ENCODE data around the gene TAF13. TPM values are rescaled to one million over a fixed set of nuclear protein-coding genes. Genes with fewer than 3 reads are reported as not detected.

Gene TAF13
- total RNA-seq, 1 donor from 2014 or later = 143 TPM

DNA sequence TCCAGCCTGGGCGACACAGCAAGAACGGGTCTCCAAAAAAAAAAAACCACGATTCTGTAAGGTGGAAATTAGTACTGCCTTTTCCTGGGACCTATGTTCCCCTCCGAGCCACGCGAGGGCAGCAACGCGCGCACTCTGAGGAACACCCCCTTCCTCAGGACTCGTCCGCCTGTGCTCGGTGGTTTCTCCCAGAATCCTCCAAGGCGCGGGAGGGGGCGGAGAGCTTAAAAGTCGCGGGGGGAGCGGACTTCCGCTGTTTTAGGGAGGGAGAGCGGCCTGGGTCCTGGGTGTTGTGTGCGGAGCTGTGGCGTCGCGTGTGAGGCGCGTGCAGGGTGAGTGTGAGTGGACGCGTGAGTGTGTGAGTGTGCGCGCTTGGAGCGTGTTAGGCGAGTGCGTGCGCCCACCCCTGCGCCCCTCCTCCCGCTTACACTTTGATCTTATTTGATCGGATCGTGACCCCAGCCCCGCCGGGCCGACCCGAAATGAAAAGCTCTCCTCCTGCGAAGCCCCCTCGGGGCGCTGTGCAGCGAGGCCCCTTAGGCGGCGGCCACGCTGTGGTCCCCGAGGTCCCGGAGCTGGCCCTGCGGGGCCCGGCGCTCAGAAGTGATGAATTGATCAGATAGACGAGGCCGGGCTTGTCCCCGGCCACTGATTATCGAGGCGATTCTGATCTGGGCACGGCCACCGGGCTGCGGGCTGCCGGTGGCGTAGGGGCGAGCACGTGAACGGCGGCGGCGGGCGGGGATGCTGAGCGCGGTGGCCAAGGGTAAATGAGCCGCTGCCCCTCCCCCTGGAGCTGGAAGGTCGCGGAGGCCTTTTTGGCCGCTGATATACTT is 24.4 kb upstream of the TAF13 start:
- H3K4me1 ChIP-seq (ENCODE audit: insufficient read depth, low read length) = peaks cover 3% of the 10 kb centered on the region
- H2AFZ ChIP-seq (ENCODE audit: low read depth, low read length) = peak overlapping the region; percentile 91
- Mint-ChIP-seq H3K9me3 (ENCODE audit: unreplicated experiment) (no peaks in the 10 kb centered on the region), H3K27me3 (ENCODE audit: low read depth, unreplicated experiment) (no peaks in the 10 kb centered on the region), H3K4me3 (ENCODE audit: unreplicated experiment) (peak overlapping the region; percentile 99), H3K4me1 (ENCODE audit: low read depth, unreplicated experiment) (peaks cover 3% of the 10 kb centered on the region), H3K36me3 (ENCODE audit: low read depth, unreplicated experiment) (peaks cover 6% of the 10 kb centered on the region), H3K27ac (ENCODE audit: unreplicated experiment) (peak overlapping the region; percentile 99)
- H3K27ac ChIP-seq (ENCODE audit: low read depth, low read length) = peak overlapping the region; percentile 84
- FAIRE-seq (no peak), DNase-seq (ENCODE audit: low read depth) (peak; percentile 93)
- H3K4me2 ChIP-seq (ENCODE audit: low read length) = peak overlapping the region; percentile 98
- H3K36me3 ChIP-seq (ENCODE audit: insufficient read depth, low read length) = peaks cover 7% of the 10 kb centered on the region
- peak overlapping the region; percentile 82 for H3K4me3 ChIP-seq (ENCODE audit: insufficient read depth, low read depth, low read length)
- no peaks in the 10 kb centered on the region for H3K9me3 ChIP-seq (ENCODE audit: insufficient read depth, low read depth, low read length)
- TF ChIP-seq EZH2 (IDR thresholded peaks at IDR 0.05; ENCODE audit: insufficient read depth, low read length) = no peak
- TF ChIP-seq, protein P1, sequence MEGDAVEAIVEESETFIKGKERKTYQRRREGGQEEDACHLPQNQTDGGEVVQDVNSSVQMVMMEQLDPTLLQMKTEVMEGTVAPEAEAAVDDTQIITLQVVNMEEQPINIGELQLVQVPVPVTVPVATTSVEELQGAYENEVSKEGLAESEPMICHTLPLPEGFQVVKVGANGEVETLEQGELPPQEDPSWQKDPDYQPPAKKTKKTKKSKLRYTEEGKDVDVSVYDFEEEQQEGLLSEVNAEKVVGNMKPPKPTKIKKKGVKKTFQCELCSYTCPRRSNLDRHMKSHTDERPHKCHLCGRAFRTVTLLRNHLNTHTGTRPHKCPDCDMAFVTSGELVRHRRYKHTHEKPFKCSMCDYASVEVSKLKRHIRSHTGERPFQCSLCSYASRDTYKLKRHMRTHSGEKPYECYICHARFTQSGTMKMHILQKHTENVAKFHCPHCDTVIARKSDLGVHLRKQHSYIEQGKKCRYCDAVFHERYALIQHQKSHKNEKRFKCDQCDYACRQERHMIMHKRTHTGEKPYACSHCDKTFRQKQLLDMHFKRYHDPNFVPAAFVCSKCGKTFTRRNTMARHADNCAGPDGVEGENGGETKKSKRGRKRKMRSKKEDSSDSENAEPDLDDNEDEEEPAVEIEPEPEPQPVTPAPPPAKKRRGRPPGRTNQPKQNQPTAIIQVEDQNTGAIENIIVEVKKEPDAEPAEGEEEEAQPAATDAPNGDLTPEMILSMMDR (IDR thresholded peaks at IDR 0.05; ENCODE audit: insufficient read depth, low read depth, low read length) = peak; percentile 87
- H3K9ac ChIP-seq (ENCODE audit: low read length) = peak overlapping the region; percentile 94
- H3K27me3 ChIP-seq (ENCODE audit: insufficient read depth, low read length) = no peaks in the 10 kb centered on the region
- peaks cover 20% of the 10 kb centered on the region for H4K20me1 ChIP-seq (ENCODE audit: insufficient read depth, low read length)
- peaks cover 31% of the 10 kb centered on the region for H3K79me2 ChIP-seq (ENCODE audit: insufficient read depth, low read length)

DNA sequence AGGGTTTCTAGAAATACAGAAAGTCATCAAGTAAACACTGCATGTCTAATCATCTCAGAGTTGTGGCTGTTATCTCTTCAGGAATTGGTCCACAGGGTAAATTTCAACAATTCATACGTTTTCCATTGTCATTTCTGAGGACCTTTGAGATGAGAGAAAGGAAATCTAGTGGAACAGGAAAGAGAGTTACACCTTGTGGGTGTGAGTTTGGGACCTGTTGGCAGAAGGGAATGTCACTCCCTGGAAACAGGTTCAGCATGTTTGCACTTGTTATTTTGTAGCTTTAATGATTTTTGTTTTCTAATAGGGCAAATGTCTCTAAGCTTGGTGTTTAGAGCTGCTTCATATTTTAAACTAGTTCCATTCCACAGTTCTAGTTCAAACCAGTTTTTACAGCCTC is 20.3 kb upstream of the TAF13 start:
- no peaks in the 10 kb centered on the region for H3K9me3 ChIP-seq (ENCODE audit: insufficient read depth, low read depth, low read length)
- no peak overlapping the region for H3K27ac ChIP-seq (ENCODE audit: low read depth, low read length)
- Mint-ChIP-seq H3K36me3 (ENCODE audit: low read depth, unreplicated experiment) (peaks cover 7% of the 10 kb centered on the region), H3K4me1 (ENCODE audit: low read depth, unreplicated experiment) (peaks cover 8% of the 10 kb centered on the region), H3K9me3 (ENCODE audit: unreplicated experiment) (no peaks in the 10 kb centered on the region), H3K4me3 (ENCODE audit: unreplicated experiment) (no peak overlapping the region), H3K27me3 (ENCODE audit: low read depth, unreplicated experiment) (no peaks in the 10 kb centered on the region), H3K27ac (ENCODE audit: unreplicated experiment) (no peak overlapping the region)
- FAIRE-seq = no peak
- peaks cover 21% of the 10 kb centered on the region for H3K4me1 ChIP-seq (ENCODE audit: insufficient read depth, low read length)
- TF ChIP-seq, protein P1 (IDR thresholded peaks at IDR 0.05; ENCODE audit: insufficient read depth, low read depth, low read length) = no peak
- no peak for TF ChIP-seq EZH2 (IDR thresholded peaks at IDR 0.05; ENCODE audit: insufficient read depth, low read length)
- no peaks in the 10 kb centered on the region for H3K27me3 ChIP-seq (ENCODE audit: insufficient read depth, low read length)
- no peak overlapping the region for H2AFZ ChIP-seq (ENCODE audit: low read depth, low read length)
- peaks cover 58% of the 10 kb centered on the region for H3K79me2 ChIP-seq (ENCODE audit: insufficient read depth, low read length)
- H4K20me1 ChIP-seq (ENCODE audit: insufficient read depth, low read length) = peaks cover 7% of the 10 kb centered on the region
- no peak overlapping the region for H3K4me2 ChIP-seq (ENCODE audit: low read length)
- H3K36me3 ChIP-seq (ENCODE audit: insufficient read depth, low read length) = peaks cover 8% of the 10 kb centered on the region
- DNase-seq (ENCODE audit: low read depth) = no peak
- no peak overlapping the region for H3K9ac ChIP-seq (ENCODE audit: low read length)
- no peak overlapping the region for H3K4me3 ChIP-seq (ENCODE audit: insufficient read depth, low read depth, low read length)

DNA sequence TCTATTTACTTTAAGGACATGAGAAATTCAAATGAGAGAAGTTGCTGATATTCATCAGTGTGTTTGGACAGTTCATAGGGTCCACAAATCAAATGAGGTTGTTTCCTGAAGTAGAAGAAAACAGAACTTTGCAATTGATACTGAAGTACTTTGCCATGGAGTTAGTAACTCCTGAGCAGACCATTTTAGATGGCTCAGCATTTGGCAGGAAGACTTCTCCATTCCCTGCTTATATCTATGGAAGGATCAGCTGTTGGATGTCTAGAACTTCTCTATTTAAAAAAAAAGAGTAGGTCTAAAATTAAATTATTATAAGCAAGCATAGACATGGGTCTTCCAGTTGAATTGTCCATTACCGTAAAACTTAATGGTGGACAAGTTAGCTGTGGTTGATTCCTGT is 19.8 kb upstream of the TAF13 start:
- no peak for FAIRE-seq
- H3K27me3 ChIP-seq (ENCODE audit: insufficient read depth, low read length) = no peaks in the 10 kb centered on the region

More for the DNA sequence above, 19.8 kb upstream of the TAF13 start:
- no peaks in the 10 kb centered on the region for H3K9me3 Mint-ChIP-seq (ENCODE audit: unreplicated experiment)
- TF ChIP-seq, protein P1 (IDR thresholded peaks at IDR 0.05; ENCODE audit: insufficient read depth, low read depth, low read length) = no peak
- TF ChIP-seq EZH2 (IDR thresholded peaks at IDR 0.05; ENCODE audit: insufficient read depth, low read length) = no peak
- Histone ChIP-seq H3K36me3 (ENCODE audit: insufficient read depth, low read length) (peaks cover 8% of the 10 kb centered on the region), H3K9me3 (ENCODE audit: insufficient read depth, low read depth, low read length) (no peaks in the 10 kb centered on the region), H4K20me1 (ENCODE audit: insufficient read depth, low read length) (peaks cover 2% of the 10 kb centered on the region), H3K4me3 (ENCODE audit: insufficient read depth, low read depth, low read length) (no peak overlapping the region), H2AFZ (ENCODE audit: low read depth, low read length) (no peak overlapping the region), H3K9ac (ENCODE audit: low read length) (no peak overlapping the region), H3K79me2 (ENCODE audit: insufficient read depth, low read length) (peaks cover 56% of the 10 kb centered on the region), H3K4me2 (ENCODE audit: low read length) (no peak overlapping the region), H3K4me1 (ENCODE audit: insufficient read depth, low read length) (peaks cover 21% of the 10 kb centered on the region), H3K27ac (ENCODE audit: low read depth, low read length) (no peak overlapping the region)
- no peak overlapping the region for H3K27ac Mint-ChIP-seq (ENCODE audit: unreplicated experiment)
- H3K27me3 Mint-ChIP-seq (ENCODE audit: low read depth, unreplicated experiment) = no peaks in the 10 kb centered on the region
- H3K4me1 Mint-ChIP-seq (ENCODE audit: low read depth, unreplicated experiment) = peaks cover 8% of the 10 kb centered on the region
- H3K36me3 Mint-ChIP-seq (ENCODE audit: low read depth, unreplicated experiment) = peaks cover 7% of the 10 kb centered on the region
- DNase-seq (ENCODE audit: low read depth) = no peak
- no peak overlapping the region for H3K4me3 Mint-ChIP-seq (ENCODE audit: unreplicated experiment)
